NCI-H2227 (cell line): ENCODE results near the gene TRIM40.

Source experiments
- DNase-seq: peaks from one replicate; lab custom pipeline; 2025; ENCODE audit not compliant: unreplicated experiment; lab: John Stamatoyannopoulos, UW

The TRIM40 gene

GRCh38 chr6:30147096-30147495 is 11.2 kb downstream of the TRIM40 start:
- no peak for DNase-seq

GRCh38 chr6:30149234-30149633 is 13.3 kb downstream of the TRIM40 start:
- no peak for DNase-seq

GRCh38 chr6:30149858-30150550 is 14.1 kb downstream of the TRIM40 start:
- no peak for DNase-seq

DNA sequence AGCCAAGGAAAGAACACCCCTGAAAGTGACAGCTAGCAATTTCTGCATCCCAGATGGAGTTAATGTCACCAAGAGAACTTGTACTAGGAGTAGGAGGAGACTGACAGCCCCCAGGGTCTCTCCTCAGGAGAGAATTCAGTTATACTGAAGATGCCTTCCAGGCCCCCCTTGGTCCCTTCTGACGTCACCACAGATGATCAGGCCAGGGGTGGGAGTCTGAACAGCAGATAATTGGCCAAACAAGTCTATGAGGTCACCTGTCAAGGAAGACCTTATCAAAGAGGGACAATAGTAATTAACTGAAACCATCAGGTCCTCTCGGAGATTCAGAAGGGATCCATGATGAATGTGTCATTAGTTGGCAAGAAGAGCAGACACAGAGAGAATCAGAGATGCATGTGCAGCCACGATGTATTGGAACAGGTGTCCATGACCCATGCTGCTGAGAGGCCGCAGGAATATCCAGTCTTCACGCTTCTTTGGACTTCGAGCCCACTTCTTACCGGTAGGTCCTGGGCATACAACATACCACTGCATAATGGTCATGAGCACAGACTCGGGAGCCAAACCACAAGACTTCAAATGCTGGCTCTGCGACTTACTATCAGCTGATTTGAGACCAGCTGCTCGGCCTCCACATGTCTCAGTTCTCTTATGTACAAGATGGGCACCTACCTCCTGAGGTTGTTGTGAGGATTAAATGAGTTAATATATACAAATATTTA is 14.9 kb downstream of the TRIM40 start:
- DNase-seq = no peak

GRCh38 chr6:30151580-30151979 is 15.6 kb downstream of the TRIM40 start:
- no peak for DNase-seq

- DNase-seq = no peak
These were observed 16.2 kb downstream of the TRIM40 start for GRCh38 chr6:30152016-30152673.

DNA sequence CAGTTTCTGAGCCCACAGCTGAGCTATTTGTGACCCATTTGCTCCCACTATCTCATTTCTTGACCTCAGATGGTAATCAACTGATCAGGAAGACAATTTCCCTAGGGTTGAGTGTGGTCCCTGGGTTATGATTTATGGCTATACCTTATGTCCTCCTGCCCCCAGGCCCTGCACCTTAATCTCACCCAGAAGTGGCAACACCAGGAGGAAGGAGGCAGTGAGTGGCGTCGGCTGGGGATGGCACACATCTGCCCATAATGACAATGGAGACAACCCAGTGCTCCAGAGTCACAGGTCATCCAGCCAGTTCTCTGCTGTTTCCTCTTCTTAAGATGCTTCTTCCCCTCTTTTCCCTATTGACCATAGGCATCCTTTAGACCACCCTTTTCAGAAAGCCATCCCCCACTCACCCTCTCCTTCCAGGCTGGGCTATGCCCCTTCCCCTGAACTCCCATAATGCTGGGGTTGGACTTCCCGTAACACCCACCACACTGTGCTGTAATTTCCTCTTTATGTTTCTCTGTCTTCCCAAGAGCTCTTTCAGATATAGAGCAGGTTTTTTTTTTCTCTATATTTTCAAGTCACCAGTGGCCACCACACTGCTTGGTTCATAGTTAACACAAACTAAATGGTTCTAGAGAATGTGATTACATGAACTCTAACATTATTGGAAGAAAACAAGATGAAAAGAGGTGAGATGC is 17.1 kb downstream of the TRIM40 start:
- no peak for DNase-seq

- DNase-seq = no peak
These were observed 18.1 kb downstream of the TRIM40 start for GRCh38 chr6:30154061-30154460.

GRCh38 chr6:30154709-30155519 is 19.0 kb downstream of the TRIM40 start:
- no peak for DNase-seq

- no peak for DNase-seq
These were observed 19.8 kb downstream of the TRIM40 start for GRCh38 chr6:30155520-30156261.

GRCh38 chr6:30156262-30156599 is 20.3 kb downstream of the TRIM40 start:
- no peak for DNase-seq

DNA sequence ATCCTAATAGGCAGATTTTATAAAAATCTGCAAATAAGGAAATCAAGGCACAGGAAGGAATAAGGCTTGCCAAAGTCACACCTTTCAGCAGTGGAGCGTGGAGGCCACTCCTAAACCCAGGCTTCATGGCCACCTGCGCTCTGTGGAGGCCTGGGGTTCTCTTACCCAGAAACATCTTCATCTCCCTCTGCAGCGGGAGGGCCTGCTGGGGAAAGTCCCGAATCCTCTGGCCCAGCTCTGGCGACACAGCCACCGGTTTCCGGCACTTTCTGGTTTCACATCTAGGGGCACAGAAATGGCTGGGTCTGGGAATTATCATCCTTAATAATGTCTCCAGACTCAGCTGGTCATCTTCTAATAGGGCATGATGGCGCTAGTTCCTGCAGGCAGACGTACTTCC is 20.8 kb downstream of the TRIM40 start:
- DNase-seq = no peak

DNA sequence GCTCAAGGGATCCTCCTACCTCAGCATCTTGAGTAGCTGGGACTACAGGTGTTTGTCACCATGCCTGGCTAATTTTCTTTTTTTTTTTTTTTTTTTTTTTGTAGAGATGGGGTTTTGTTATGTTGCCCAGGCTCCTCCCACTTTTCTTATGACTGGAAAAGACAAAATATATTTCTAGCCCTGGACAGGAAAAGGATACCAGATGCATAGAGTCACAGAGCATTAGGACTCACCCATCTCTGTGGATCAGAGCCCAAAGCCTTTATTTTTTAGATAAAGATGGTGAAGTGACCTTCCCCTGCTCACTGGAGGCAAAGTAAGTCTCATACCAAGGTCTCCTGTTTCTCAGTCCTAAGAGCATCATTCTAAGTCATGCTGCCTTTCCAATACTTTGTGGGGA is 21.6 kb downstream of the TRIM40 start:
- no peak for DNase-seq

DNA sequence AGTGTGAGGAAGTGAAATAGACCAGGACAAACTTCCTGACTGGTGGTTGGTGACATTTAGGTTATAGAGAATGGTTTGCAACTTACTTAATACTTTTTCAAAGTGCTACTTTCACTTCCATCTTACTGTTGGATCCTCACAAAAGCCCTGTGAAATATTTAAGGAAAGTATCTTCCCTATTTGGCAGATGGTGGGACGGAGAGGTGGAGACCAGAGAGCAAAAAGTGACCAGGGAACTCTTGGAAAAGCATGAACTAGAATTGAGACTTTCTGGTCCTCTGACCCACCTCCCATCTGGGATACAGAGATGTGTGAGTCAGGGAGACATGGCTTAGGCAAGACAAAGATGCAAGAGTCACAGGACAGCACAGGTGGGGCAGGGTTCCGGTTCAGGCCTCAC is 22.1 kb downstream of the TRIM40 start:
- DNase-seq = no peak

- DNase-seq = no peak
These were observed 22.6 kb downstream of the TRIM40 start for GRCh38 chr6:30158475-30159040.

GRCh38 chr6:30160008-30160784 is 24.3 kb downstream of the TRIM40 start:
- no peak for DNase-seq

GRCh38 chr6:30160785-30161531 is 25.0 kb downstream of the TRIM40 start, which contains the start of gene TRIM10:
Gene TRIM10 (minus strand): TSS chr6:30161211. CDS start chr6:30160858, 353 bp downstream.
- DNase-seq = no peak
